Nephron progenitor cell (in vitro differentiated cells): ENCODE data around the gene FXYD5.
A peak's percentile ranks its signal among the peaks of the same experiment; 100 is the strongest.

ENCODE experiments used
- DNase-seq: peaks from one replicate; pipeline ENCODE4 v3.0.0; 2021
- H3K27ac Mint-ChIP-seq: 2 replicates; pipeline ENCODE4 v1.8.0; 2021; ENCODE audit warnings: mild to moderate bottlenecking, moderate library complexity, mixed read lengths
- H3K27me3 Mint-ChIP-seq: 2 replicates; pipeline ENCODE4 v1.8.0; 2021; ENCODE audit warnings: mild to moderate bottlenecking, low read depth, mixed read lengths; ENCODE audit not compliant: poor library complexity
- H3K36me3 Mint-ChIP-seq: 2 replicates; pipeline ENCODE4 v1.8.0; 2021; ENCODE audit warnings: low read depth, mixed read lengths
- H3K4me1 Mint-ChIP-seq: 2 replicates; pipeline ENCODE4 v1.8.0; 2021; ENCODE audit warnings: mixed read lengths
- H3K4me3 Mint-ChIP-seq: 2 replicates; pipeline ENCODE4 v1.8.0; 2021; ENCODE audit warnings: mild to moderate bottlenecking, moderate library complexity, mixed read lengths
- H3K9me3 Mint-ChIP-seq: 2 replicates; pipeline ENCODE4 v1.8.0; 2021; ENCODE audit warnings: mild to moderate bottlenecking, moderate library complexity, mixed read lengths
- TF ChIP-seq, protein P1 (sequence below): fragments of 200-600 bp; sonication (generic); IDR thresholded peaks from 2 replicates; pipeline ENCODE4 v1.5.0; 2021; ENCODE audit warnings: antibody characterized with exemption

FXYD5 gene

DNA sequence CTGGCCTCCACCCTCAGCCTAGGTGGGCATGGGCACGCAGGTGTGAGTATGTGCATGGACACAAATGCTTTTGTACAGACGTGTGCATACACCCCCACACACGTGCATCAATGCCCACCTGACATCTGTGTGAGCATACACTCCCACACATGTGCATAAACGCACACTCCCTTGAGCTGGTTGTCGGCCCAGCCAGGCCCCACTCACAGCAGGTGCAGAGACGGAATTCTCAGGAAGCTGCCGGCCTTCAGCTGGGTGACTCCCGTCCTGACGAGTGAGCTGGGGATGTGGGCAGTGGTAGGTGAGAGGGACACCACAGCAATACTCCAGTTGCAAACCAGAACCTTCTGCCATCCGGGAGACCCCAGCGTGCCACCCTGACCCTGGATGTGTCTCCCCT lies 20.7 kb upstream of the FXYD5 start:
- Mint-ChIP-seq H3K9me3 (no peaks in the 10 kb centered on the region), H3K4me3 (no peak overlapping the region), H3K27me3 (peaks cover 11% of the 10 kb centered on the region), H3K27ac (no peak overlapping the region), H3K36me3 (no peaks in the 10 kb centered on the region), H3K4me1 (peaks cover 56% of the 10 kb centered on the region)
- DNase-seq: no peak
- TF ChIP-seq, protein P1, sequence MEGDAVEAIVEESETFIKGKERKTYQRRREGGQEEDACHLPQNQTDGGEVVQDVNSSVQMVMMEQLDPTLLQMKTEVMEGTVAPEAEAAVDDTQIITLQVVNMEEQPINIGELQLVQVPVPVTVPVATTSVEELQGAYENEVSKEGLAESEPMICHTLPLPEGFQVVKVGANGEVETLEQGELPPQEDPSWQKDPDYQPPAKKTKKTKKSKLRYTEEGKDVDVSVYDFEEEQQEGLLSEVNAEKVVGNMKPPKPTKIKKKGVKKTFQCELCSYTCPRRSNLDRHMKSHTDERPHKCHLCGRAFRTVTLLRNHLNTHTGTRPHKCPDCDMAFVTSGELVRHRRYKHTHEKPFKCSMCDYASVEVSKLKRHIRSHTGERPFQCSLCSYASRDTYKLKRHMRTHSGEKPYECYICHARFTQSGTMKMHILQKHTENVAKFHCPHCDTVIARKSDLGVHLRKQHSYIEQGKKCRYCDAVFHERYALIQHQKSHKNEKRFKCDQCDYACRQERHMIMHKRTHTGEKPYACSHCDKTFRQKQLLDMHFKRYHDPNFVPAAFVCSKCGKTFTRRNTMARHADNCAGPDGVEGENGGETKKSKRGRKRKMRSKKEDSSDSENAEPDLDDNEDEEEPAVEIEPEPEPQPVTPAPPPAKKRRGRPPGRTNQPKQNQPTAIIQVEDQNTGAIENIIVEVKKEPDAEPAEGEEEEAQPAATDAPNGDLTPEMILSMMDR: no peak

GRCh38 chr19:35134601-35135242 lies 19.8 kb upstream of the FXYD5 start, which contains the start of gene LGI4:
Gene LGI4 (minus strand): TSS chr19:35135059. CDS start chr19:35134680, 379 bp downstream.
- peak; percentile 32 for DNase-seq
- Mint-ChIP-seq H3K4me1 (peaks cover 58% of the 10 kb centered on the region), H3K27me3 (peaks cover 11% of the 10 kb centered on the region), H3K9me3 (no peaks in the 10 kb centered on the region), H3K27ac (peak within 1 kb of the TSS; percentile 57), H3K4me3 (peak within 1 kb of the TSS; percentile 71), H3K36me3 (no peaks in the 10 kb centered on the region)
- TF ChIP-seq, protein P1: no peak

- peak; percentile 93 for DNase-seq
- peaks cover 61% of the 10 kb centered on the region for H3K4me1 Mint-ChIP-seq
- H3K4me3 Mint-ChIP-seq: no peak overlapping the region
- no peaks in the 10 kb centered on the region for H3K36me3 Mint-ChIP-seq
- no peaks in the 10 kb centered on the region for H3K9me3 Mint-ChIP-seq
- H3K27me3 Mint-ChIP-seq: peaks cover 11% of the 10 kb centered on the region
- TF ChIP-seq, protein P1: peak; percentile 92
- H3K27ac Mint-ChIP-seq: no peak overlapping the region
Observed at GRCh38 chr19:35135389-35135909, 19.1 kb upstream of the FXYD5 start.

GRCh38 chr19:35136231-35136630 lies 18.3 kb upstream of the FXYD5 start:
- Mint-ChIP-seq H3K27ac (no peak overlapping the region), H3K9me3 (no peaks in the 10 kb centered on the region), H3K27me3 (peaks cover 11% of the 10 kb centered on the region), H3K4me3 (no peak overlapping the region), H3K4me1 (peaks cover 68% of the 10 kb centered on the region), H3K36me3 (no peaks in the 10 kb centered on the region)
- no peak for DNase-seq
- TF ChIP-seq, protein P1: no peak

DNA sequence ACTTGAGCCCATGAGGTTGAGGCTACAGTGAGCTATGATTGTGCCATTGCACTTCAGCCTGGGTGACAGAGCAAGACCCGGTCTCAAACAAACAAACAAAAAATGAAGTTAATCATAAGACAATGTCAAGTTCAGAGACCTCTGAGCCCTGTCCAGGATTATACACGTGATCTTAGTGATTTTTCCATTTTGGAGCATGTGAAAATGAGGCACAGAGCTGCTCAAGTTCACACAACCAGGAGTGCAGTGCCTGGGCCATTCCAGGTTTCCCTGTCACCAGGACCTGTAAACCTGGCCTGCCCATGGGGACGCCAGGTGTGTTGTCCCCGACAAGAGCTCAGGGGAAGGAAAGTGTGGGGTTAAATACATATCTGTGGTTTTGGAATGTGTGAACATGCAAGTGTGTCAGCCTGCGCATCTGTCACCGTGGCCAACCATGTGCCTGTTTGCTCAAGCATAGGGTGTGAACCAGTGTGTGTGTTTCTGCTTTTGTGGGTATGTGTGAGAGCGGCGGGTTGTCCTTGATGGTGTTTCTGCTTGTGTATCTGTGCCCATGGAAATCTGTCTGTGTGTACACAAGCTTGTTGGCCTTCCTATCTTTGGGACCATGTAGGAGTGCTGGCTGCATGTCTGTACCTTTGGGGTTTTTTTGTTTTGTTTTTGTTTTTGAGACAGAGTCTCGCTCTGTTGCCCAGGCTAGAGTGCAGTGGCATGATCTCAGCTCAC lies 17.4 kb upstream of the FXYD5 start:
- Mint-ChIP-seq H3K27me3 (peaks cover 20% of the 10 kb centered on the region), H3K4me1 (peaks cover 68% of the 10 kb centered on the region), H3K9me3 (no peaks in the 10 kb centered on the region), H3K27ac (no peak overlapping the region), H3K4me3 (no peak overlapping the region), H3K36me3 (no peaks in the 10 kb centered on the region)
- TF ChIP-seq, protein P1: no peak
- no peak for DNase-seq
